ENCODE measurements around the gene PRM1.

PRM1 gene

GRCh38 chr16:11280616-11281522, at the start of gene PRM1:
Gene PRM1, minus strand, starts transcription at chr16:11281330. Its CDS starts 92 bp downstream, at chr16:11281238.
- DNase-seq (ENCODE audit: low spot score) = no peak

GRCh38 chr16:11330526-11331237, 49.6 kb upstream of the PRM1 start:
- no peak for DNase-seq (ENCODE audit: low spot score)

GRCh38 chr16:11329891-11330290, 48.8 kb upstream of the PRM1 start:
- DNase-seq (ENCODE audit: low spot score) = no peak

GRCh38 chr16:11329071-11329491, 48.0 kb upstream of the PRM1 start:
- no peak for DNase-seq (ENCODE audit: low spot score)

GRCh38 chr16:11328172-11329070, 47.3 kb upstream of the PRM1 start:
- peak; percentile 67 for DNase-seq (ENCODE audit: low spot score)

GRCh38 chr16:11327277-11328171, 46.4 kb upstream of the PRM1 start:
- no peak for DNase-seq (ENCODE audit: low spot score)

- no peak for DNase-seq (ENCODE audit: low spot score)
These were observed 45.7 kb upstream of the PRM1 start for GRCh38 chr16:11326737-11327276.

- no peak for DNase-seq (ENCODE audit: low spot score)
These were observed 45.1 kb upstream of the PRM1 start for GRCh38 chr16:11326084-11326736.

- no peak for DNase-seq (ENCODE audit: low spot score)
These were observed 44.4 kb upstream of the PRM1 start for GRCh38 chr16:11325404-11326083.

GRCh38 chr16:11323551-11324336, 42.6 kb upstream of the PRM1 start:
- DNase-seq (ENCODE audit: low spot score) = no peak

GRCh38 chr16:11322823-11323222, 41.7 kb upstream of the PRM1 start:
- no peak for DNase-seq (ENCODE audit: low spot score)

GRCh38 chr16:11321662-11322061, 40.5 kb upstream of the PRM1 start:
- DNase-seq (ENCODE audit: low spot score) = no peak

GRCh38 chr16:11320170-11320569, 39.0 kb upstream of the PRM1 start:
- no peak for DNase-seq (ENCODE audit: low spot score)

- DNase-seq (ENCODE audit: low spot score) = no peak
These were observed 38.5 kb upstream of the PRM1 start for GRCh38 chr16:11319529-11320146.

- DNase-seq (ENCODE audit: low spot score) = no peak
These were observed 37.7 kb upstream of the PRM1 start for GRCh38 chr16:11318817-11319216.

GRCh38 chr16:11316331-11317015, 35.3 kb upstream of the PRM1 start:
- no peak for DNase-seq (ENCODE audit: low spot score)

GRCh38 chr16:11315510-11315909, 34.4 kb upstream of the PRM1 start:
- DNase-seq (ENCODE audit: low spot score) = no peak
